GM19452 (cell line): Measurements from ENCODE around the gene PDGFRB.
A peak's percentile ranks its signal among the peaks of the same experiment; 100 is the strongest.

ENCODE experiments used
- ATAC-seq: cut with Tn5 transposase; IDR thresholded peaks from one replicate; pipeline ENCODE4 v1.9.1; 2021; ENCODE audit not compliant: unreplicated experiment

Gene PDGFRB

GRCh38 chr5:150155258-150156026 is at the start of gene PDGFRB:
Gene PDGFRB (minus strand): TSS chr5:150155845. CDS start chr5:150137047, 18,798 bp downstream.
- peak; percentile 41 for ATAC-seq

DNA sequence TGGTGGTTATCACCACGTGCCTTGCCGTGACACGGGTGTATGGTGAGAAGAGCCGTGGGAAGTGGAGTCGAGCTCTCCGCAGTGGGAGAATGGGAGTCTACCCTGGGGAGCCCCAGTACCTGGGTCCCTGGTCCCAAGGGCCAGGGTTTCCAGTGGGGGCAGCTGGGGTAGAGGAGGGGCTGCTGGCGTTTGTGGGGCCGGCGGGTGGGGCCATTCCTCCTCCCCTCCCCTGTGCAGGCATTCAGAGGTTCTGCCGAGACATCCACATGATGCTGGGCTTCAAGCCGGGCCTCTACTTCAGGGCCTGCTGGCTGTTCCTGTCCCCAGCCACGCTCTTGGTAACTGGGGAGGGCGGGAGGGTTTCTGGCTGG is 48.9 kb upstream of the PDGFRB start:
- no peak for ATAC-seq

- no peak for ATAC-seq
Measured at GRCh38 chr5:150203832-150204589, 48.4 kb upstream of the PDGFRB start.

DNA sequence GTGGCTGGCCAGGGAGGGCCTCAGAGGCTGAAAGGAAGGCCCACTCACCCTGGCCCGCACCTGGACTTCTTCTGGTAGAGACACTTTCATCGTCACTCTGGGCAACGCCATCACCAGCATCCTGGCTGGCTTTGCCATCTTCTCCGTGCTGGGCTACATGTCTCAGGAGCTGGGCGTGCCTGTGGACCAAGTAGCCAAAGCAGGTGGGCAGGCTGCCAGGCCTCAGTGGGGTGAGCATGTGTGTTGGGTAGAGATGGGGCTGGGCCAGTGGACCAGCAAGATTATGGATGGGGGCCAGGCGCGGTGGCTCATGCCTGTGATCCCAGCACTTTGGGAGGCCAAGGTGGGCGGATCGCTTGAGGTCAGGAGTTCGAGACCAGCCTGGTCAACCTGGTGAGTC is 46.9 kb upstream of the PDGFRB start:
- no peak for ATAC-seq

DNA sequence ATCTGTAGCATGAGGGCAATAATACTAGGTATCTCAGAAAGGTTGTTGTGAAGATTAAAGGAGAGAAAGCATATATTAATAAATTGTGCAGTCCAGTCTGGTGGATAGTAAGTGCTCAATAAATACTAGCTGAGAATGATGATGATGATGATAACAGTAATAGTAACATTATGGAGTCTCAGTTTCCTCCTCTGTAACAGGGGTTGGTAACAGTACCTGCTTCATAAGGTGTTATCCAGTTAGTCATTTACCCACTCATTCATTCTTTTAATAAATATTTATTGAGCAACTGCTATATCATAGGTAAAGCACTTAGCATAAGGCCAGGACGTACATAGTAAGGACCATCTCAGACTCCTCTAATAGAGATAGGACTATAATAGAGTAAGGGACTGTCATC is 41.8 kb upstream of the PDGFRB start:
- no peak for ATAC-seq

- no peak for ATAC-seq
Measured at GRCh38 chr5:150196986-150197385, 41.3 kb upstream of the PDGFRB start.

DNA sequence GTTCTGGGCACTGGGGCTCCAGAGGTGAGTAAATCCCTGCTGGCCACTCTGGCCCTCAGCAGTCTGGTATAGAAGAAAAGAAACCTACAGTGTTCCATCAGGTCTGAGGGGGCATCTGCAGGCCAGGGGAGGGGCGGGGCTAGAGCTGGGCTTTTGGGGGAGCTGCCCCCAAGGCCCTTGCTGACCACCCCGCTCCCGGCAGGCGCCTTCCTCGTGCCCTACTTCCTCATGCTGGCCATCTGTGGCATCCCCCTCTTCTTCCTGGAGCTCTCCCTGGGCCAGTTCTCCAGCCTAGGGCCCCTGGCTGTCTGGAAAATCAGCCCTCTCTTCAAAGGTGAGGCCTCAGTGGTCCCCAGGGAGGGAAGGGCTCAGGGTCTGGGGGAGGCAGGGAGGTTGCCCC is 40.9 kb upstream of the PDGFRB start:
- ATAC-seq: no peak

DNA sequence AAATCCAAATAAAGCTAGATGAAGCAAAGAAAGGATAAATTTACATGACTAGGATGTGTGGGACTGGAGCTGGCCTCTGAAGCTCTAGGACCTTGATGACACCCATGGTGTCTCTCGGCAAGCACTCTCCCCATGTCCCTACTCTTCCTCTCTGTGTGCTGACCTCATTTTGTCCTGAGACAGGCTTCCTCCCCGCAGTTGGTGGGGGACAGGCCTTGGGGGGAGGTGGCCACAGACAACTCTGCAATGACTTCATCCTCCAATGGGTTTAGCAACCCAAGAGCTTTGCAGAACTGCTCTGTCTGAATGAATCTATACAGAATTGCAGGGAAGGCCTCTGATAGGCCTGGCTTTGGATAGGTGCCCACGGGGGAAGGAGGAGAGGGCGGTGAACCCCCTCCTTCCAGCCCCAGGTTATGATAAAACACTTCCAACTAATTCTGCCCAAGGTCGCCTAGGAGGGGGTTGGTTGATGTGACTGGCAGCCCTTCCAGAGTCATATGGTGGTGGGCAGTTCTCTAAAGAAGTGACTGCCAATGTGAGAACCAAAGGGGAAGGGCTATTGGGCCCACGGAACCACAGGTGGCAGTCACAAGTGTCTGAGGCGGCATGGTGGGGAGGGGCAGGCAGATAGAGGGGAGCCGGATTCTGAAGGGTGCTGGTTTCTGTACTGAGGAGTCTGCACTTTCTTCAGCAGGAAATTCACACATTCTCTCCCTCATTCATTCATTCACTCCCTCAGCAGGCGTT is 40.3 kb upstream of the PDGFRB start:
- ATAC-seq: no peak

DNA sequence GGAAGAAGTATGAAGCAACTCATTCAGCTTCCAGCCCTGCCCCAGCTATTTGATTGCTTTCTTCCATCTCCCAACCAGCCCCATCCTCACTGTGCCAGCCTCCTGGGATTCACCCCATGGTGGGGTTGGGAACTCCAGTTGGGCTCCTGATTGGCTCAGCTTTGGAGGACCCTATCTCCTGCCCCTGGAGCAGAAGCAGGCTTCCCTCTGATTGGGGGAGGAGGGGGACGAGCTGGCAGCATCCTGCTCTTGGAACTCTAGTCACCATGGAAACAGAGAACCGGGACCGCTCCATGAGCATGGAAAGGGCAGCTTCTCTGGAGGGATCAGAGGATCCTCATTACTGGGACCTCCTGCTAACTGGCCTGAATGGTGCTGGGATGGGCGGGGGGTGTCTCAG is 36.8 kb upstream of the PDGFRB start:
- no peak for ATAC-seq

DNA sequence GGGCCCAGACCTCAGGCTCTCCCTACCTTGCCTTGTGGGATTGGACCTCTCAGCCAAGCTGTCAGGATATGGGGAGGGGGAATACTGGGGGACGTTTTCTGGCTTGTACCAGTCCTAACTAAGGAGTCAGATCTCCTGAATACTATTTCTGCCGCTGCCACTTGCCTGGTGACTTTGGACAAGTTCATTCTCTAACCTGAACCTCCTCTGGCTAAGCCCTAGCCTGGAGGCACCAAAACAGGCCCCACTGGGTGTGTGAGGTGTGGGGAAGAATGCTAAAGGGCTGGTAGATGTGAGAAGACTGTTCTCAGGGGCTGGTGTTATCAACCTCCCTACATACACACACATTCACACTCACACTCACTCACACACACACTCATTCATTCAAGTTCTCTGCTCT is 35.3 kb upstream of the PDGFRB start:
- ATAC-seq: no peak

DNA sequence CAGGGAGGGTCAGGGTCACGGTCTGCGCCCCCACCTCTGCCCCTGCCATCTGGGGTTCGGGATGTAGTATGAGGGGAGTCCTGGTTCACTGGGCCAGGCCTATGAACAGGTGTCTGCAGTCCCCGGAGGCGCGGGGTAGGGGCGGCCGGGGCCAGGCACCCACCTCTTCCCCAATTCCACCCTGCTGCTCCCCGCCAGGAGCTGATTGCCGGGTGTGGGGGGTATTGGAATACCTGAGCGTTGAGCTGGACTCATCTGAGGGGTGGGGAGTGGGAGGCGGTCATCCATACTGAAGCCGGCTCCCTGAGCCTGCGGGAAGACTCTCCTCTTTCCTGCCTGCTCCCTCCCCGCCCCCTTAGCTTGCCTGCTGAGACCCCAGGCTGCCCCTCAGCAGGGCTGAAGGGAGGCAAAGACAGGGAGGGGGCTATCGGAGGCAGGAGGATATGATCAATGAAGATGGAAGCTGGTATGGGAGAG is 34.9 kb upstream of the PDGFRB start:
- no peak for ATAC-seq

- no peak for ATAC-seq
Measured at GRCh38 chr5:150189728-150190502, 34.3 kb upstream of the PDGFRB start, which contains the start of gene SLC6A7. Gene SLC6A7 (plus strand): TSS chr5:150190062. CDS start chr5:150190328, 266 bp downstream.

GRCh38 chr5:150189326-150189725 is 33.7 kb upstream of the PDGFRB start:
- ATAC-seq: no peak

- ATAC-seq: no peak
Measured at GRCh38 chr5:150188146-150188842, 32.6 kb upstream of the PDGFRB start.

- no peak for ATAC-seq
Measured at GRCh38 chr5:150186897-150187296, 31.3 kb upstream of the PDGFRB start.

- ATAC-seq: no peak
Measured at GRCh38 chr5:150186137-150186536, 30.5 kb upstream of the PDGFRB start.

DNA sequence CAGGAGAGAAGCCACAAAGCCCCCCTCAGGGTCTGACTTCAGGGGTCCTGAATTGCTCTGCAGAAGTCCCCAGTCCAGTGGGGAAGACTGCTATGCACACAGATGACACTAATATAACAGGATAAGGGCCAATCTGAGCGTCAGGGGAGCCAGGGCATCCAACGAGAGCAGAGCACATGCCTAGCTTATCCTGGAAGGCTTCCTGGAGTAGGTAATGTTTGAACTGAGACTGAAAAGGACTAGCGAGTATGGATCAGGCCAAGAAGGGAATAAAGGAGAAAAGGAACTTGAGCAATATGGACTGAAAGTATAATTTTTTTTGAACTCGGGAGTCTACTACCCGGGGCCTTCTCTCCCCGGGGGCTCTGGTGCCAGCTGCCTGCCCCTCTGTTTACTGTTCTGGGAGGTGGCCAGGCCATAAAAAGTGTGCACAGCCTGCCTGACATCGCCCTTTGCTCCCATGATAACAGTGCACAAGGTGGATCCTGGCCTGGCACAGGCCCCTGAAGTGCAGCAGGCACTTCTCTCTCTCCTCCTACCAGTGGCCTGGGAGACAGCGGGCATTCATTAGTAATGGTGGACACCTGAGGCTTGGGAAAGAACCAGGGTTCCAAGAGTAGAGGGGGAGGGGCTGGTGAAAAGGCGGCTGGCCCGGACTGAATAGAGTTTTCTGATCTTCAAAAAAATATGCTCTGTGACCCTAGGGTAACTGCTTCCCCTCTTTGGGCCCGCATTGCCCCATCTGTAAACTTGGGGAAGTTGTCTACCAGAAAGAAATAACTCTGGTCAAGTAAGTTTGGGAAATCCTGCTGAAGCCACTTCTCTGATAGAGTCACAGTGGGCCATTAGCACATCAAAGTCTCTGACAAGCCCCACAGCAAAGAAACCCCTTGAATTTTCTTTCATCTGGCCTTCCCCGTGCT is 29.6 kb upstream of the PDGFRB start:
- no peak for ATAC-seq

DNA sequence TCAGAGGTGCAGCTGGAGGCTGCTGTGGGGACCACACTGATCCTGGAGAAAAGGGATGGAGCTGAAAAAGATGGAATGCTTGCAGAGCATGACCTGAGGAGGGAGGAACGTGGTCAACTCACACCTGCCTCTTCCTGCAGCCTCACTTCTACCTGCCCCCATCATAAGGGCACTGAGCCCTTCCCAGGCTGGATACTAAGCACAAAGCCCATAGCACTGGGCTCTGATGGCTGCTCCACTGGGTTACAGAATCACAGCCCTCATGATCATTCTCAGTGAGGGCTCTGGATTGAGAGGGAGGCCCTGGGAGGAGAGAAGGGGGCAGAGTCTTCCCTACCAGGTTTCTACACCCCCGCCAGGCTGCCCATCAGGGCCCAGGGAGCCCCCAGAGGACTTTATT is 28.4 kb upstream of the PDGFRB start:
- no peak for ATAC-seq

GRCh38 chr5:150183436-150183835 is 27.8 kb upstream of the PDGFRB start:
- no peak for ATAC-seq
